Fibroblast of skin of abdomen (primary cell): ENCODE data around the gene DEFB129. TPM values are rescaled to one million over a fixed set of nuclear protein-coding genes. Genes with fewer than 3 reads are reported as not detected.
"Not testable (repeated sequence)": the region's sequence is repeated elsewhere in the genome, so short reads cannot be mapped to it uniquely, and the experiment has no call there.

Source experiments
- DNase-seq: peaks from one replicate; pipeline ENCODE4 v3.0.0-alpha.2; 2013
- polyA plus RNA-seq, 2 experiments: library from polyadenylated mRNA; unstranded; fragments of 120-200 nt; gene quantifications; one replicate each; pipeline ENCODE4 v1.2.1, GENCODE V29; 2013; ENCODE audit not compliant: insufficient read length in 2 of 2

DEFB129 gene, protein sequence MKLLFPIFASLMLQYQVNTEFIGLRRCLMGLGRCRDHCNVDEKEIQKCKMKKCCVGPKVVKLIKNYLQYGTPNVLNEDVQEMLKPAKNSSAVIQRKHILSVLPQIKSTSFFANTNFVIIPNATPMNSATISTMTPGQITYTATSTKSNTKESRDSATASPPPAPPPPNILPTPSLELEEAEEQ
- polyA plus RNA-seq (2013, experiment 1 of 2; ENCODE audit: insufficient read length), result not detected
- not detected for polyA plus RNA-seq (2013, experiment 2 of 2; ENCODE audit: insufficient read length)

DNA sequence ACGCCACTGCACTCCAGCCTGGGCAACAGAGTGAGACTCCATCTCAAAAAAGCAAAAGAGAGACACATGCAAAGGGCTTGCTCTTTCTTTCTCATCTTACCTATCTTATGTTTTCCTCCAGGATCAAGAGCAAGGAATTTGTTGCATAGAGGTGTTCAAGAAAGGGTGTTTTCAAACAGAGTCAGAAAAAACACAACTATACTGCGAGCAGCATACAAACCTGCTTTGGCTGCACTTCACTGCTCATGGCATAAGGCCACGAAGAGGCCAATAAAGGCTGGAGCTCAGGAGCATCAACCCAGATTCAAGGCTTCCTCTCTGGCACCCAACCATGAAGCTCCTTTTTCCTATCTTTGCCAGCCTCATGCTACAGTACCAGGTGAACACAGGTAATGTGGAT, at the start of gene DEFB129:
Gene DEFB129 (plus strand): TSS at position 301 of the 400 bp plus-strand sequence. CDS start 31 bp downstream, at position 332.
- no peak for DNase-seq

DNA sequence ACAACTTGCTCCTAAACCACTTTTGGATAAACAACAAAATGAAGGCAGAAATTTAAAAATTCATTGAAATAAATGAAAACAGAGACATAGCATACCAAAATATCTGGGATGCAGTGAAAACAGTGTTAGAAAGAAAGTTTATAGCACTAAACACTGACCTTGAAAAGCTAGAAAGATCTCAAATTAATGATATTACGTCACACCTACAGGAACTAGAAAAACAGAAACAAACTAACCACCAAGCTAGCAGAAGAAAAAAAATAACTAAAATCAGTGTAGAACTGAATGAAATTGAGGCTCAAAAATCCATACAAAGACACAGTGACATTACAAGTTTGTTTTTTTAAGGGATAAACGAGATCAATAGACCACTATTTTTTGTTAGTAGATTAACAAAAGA, 42.8 kb upstream of the DEFB129 start:
- no peak for DNase-seq

DNA sequence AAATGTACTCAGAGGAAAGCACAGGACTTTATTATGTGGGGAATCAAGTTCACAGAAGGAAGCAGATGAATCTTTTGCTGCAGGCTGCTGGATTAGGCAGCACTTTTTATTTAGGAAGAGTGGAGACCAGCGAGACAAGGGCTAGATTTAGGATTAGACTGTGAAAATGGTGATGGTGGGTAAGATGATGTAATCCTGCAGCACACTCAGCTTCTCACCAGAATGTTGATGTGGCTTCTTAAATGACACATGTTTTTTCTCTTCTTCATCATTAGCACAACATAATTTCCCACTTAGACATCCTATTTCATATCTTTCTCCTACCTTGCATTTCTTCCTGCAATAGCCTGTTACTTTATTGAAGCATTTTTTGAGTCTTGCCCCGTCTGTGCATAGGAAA, 39.3 kb upstream of the DEFB129 start:
- DNase-seq, result no peak

DNA sequence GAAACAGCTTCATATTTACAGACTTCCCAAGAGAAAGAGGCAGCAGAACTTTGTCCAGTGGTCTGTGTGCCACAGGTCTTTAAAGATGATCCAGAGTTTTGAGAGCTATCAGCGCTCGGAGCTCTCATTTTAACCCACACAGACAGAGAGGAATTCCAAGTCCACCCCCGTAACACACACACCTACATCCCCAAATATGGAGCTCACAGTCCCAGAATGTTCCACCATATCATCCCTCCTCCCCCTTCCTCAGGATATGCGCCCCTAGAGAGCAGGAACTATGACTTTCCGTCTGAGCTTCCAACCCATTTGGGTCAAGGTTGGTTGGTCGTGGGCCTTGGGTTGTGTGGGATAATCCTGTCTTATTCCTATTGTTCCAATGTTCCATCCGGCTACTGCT, 37.4 kb upstream of the DEFB129 start, which contains the start of gene DEFB128:
Gene DEFB128 (minus strand): TSS at position 101 of the 400 bp plus-strand sequence. CDS start 88 bp downstream, at position 13.
- DNase-seq, result no peak

DNA sequence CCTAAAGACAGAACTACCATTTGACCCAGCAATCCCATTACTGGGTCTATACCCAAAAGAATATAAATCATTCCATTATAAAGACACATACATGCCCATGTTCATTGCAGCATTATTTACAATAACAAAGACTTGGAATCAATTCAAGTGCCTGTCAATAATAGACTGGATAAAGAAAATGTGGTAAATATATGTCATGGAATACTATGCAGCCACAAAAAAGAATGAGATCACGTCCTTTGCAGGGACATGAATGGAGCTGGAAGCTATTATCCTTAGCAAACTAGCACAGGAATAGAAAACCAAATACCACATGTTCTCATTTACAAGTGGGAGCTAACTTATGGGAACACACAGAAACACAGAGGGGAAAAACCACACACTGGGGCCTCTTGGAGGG, 28.8 kb upstream of the DEFB129 start:
- DNase-seq, result no peak

DNA sequence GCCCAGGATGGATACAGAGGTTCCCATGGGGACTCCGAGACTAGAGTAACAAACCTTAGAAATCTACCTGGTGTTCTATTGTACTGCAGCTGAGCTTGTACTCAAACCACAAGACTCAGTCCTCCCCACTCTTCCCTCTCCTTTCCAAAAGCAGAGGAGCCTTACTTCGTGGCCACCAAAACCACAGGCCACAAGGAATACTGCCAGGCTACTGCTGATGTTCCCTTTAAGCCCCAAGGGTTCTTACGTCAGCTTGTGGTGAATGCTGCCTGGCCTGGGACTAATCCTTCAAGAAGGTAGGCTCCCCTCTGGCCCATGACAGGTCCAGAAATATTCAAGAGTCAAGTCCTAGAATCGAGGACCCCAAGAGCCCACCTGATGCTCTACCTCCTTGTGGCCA, 27.1 kb upstream of the DEFB129 start:
- DNase-seq, result no peak

DNA sequence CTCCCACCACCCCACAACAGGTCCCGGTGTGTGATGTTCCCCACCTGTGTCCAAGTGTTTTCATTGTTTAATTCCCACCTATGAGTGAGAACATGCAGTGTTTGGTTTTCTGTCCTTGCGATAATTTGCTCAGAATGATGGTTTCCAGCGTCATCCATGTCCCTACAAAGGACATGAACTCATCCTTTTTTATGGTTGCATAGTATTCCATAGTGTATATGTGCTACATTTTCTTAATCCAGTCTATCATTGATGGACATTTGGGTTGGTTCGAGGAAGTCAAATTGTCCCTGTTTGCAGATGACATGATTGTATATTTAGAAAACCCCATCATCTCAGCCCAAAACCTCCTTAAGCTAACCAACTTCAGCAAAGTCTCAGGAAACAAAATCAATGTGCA, 23.4 kb upstream of the DEFB129 start:
- not testable (repeated sequence) for DNase-seq

DNA sequence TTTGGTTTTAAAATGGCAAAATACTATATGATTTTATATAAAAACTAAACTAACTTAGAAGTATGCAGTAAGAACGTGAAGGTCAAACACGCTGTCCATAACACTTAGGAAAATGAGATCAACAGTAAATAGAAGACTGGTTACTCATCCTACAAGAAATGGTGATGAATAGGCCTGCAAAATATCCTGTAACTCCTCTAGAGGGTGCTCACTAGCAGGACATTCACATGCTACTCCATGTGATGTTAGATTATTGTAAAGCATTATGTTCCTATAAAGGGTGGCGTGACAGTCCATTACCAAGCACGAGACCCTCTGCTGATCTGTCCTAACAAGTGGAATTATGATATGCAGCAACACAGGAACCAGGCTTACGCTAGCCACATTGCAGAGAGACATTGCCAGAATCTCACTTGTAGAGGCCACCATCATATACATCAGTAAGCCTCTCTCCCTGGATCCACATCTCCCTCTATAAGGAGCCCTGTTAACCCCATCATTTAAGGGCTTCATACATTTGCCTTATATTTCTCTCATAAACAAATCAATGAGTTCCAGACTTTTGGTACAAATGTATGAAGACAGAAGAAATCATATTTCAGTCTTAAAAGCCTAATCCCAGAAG, 18.0 kb upstream of the DEFB129 start:
- peak; percentile 64 for DNase-seq

DNA sequence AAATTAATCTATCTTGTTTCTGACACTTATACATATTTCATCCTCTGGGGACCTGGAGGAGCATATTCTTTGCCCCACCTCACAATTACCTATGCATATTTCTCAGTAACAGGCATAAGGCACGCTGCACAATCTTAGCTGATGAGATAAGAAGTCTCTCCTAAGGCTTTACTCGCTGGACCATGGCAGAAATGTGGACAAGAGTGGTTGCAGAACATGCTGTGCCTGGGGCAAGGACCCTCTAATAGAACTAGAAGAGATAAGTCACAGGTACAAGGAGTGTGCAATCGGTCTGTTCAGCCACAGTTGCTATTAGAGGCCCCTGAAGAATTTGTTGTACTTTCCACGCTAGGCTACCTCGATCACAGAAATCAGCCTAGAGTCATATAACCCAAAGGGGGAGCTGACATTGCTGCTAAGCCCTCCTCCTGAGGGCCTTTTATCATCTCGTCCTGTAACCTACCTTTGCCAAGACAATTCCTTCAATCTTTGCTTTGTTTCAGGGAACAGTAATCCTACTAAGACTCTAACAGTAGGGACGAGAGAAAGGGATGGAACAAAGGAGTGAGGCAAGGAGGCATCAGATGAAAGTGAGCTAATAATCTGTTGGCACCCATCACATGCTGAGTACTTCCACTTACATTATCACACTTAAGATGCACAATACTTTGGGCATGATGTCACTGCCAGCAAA, 16.1 kb upstream of the DEFB129 start:
- DNase-seq, result no peak

DNA sequence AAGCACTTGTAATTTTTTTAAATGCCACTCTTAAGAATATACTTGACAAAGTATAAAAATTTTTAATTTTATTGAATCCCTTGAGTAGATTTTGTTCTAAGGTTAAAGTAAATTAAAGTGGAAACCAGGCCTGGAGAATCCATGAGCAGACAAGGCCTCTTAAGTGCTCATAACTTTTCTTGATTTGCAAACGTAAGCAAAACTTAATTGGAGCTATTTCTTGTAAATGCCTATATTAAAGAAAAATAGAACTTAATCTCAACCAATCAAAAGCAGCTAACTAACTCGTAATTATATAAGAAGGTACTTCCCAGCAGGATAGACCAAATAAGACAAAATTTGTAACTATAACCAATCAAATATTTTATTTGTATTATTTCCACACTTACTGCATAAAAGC, 12.7 kb upstream of the DEFB129 start:
- DNase-seq, result no peak

DNA sequence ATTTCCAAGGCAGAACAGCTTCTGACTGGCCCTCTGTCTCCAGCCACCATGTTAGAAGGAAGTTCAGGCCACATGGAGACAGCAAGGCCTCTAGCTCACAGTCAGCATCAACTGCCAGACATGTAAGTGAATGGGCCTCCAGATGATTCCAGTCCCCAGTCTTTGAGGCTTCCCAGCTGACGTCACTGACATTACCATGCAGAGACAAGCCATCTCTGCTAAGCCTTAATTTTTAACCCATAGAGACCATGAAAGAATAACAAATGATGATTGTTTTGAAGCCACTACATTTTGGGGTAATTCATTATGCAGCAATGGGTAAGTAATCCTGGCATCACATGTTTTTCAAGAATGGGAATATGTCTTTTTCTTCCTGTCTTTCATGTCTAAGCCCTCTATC, 11.3 kb upstream of the DEFB129 start:
- DNase-seq, result no peak

DNA sequence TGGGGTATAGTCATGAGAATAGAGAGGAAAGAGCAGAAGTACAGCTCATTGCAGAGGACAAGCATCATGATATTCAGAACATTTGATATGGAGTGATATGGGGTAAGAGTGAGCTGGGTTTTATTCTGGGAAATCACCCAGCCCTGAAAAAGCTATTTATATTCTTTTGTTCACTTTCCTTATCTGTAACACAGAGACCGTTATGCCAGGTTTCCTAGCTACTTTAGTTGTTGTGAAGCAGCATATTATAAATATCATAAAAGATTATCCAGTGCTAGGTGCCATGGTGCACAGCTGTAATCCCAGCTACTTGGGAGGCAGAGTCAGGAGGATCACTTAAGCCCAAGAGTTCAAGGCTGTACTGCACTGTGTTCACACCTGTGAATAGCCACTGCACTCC, 9.8 kb upstream of the DEFB129 start:
- no peak for DNase-seq

DNA sequence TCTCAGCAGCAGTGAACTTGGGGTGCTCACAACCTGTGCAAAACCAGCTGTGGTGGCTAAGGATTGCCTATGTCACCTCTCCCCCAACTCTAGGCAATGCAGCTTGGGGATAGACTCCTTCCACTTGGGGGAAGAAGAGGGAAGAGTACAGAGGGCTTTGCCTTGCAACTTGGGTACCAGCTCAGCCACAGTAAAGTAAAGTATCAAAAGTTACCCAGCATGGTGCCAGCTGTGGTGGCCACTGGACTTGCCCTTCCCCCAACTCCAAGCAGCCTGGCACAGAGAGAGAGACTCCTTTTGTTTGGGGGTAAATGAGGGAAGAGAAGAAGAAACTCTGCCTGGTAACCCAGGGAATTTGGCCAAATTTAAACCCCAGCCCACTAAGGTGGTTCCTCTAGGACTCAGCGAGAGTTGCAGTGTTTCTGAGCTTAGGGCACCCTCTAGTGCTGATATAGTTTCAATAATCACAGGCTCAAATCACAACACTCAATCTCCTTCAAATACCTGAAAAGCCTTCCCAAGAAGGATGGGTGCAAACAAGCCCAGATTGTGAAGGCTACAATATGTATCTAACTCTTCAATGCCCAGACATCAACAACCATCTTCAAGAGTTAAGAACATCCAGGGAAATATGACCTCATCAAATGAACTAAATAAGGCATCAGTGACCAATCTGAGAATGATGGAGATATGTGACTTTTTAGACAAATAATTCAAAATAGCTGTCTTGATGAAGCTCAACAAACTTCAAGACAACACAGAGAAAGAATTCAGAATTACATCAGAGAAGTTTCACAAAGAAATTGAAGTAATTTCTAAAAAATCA, 7.6 kb upstream of the DEFB129 start:
- DNase-seq, result no peak

DNA sequence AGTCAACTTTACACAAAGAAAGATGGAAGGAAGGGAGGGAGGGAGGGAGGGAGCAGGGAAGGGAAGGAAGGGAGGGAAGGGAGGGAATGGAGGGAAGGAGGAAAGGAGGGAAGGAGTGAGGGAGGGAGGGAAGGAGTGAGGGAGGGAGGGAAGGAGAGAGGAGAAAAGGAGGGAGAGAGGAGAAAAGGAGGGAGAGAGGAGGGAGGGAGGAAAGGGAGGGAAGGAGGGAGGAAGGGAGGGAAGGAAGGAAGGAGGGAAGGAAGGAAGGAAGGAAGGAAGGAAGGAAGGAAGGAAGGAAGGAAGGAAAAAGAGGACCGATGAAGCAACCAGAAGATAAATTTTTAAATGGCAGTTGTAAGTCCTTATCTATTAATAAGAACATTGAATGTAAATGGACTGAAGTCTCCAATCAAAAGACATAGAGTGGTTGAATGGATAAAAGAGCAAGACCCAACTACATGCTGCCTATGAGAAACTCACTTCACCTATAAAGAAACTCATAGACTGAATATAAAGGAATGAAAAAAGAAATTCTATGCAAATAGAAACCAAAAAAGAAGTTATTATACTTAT, 5.7 kb upstream of the DEFB129 start:
- no peak for DNase-seq

DNA sequence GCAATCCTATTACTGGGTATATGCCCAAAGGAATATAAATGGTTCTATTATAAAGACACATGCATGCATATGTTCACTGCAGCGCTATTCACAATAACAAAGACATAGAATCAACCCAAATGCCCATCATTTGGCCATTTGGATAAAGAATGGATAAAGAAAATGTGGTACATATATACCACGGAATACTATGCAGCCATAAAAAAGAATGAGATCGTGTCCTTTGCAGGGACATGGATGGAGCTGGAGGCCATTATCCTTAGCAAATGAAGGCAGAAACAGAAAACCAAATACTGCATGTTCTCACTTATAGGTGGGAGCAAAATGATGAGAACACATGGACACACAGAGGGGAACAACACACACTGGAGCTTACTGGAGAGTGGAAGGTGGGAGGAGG, 1.2 kb upstream of the DEFB129 start:
- DNase-seq, result not testable (repeated sequence)

DNA sequence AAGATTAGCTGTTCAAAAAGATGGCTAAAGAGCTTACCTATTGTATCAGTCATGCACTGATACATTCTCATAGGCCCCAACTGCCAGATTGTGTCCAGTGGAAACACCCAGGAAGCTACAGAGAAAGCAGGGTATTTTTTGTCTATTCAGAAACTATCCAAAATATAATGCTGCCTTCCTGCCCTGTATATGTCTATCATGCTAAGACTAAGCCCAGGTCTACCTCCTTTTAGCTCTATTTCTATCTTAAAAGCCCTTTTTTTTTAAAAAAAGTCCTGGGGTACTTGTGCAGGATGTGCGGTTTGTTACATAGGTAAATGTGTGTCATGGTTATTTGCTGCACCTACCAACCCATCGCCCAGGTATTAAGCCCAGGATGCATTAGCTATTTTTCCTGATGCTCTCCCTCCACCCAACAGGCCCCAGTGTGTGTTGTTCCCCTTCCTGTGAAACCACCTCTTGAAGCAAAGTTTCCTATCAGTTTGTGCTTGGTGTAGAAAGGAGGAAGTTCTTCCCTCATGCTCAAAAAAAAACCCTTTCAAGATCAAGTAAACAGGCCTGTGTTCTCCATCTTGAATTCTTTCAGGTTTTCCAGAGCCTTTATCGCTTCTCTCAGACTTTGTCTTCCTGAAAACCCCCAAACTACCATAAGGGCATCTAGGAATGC, 514 bp downstream of the DEFB129 start:
- no peak for DNase-seq

DNA sequence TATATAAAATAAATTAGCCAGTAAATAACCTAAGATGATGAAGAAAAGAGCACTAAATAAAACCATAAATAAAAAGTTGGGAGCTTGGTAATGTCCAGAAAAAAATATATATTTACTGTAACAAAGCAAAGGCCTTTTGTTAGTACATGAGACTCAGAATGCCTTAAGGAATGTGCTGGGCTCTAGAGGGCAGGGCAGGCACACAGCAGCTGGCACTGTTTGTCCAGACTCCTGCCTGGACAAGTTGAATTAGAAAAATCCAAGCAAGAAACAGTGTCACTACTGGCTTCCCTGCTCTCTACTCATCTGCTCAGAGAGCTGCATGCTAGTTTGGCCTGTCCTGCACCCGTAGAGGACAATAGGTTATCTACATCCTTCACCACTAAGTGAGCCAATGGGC, 8.8 kb downstream of the DEFB129 start:
- no peak for DNase-seq

DNA sequence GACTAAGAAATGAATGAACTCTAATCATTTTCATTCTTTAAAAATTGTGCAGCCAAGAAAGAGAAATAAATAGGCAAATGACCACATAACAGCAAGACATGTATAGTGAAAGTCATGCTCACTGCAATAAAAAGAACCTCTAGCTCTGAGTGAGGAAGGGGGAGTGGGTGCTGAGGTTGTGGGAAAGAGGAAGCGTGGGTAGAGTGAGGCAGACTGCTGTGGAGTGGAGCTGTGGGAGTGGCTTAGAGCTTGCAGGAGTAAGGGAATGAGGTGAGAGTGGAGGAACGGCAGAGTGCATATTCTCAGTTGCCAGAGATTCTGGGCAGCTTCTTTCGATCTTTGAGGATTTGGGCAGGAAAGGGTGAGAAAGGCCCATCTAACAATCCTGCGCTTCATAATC, 10.4 kb downstream of the DEFB129 start:
- no peak for DNase-seq

DNA sequence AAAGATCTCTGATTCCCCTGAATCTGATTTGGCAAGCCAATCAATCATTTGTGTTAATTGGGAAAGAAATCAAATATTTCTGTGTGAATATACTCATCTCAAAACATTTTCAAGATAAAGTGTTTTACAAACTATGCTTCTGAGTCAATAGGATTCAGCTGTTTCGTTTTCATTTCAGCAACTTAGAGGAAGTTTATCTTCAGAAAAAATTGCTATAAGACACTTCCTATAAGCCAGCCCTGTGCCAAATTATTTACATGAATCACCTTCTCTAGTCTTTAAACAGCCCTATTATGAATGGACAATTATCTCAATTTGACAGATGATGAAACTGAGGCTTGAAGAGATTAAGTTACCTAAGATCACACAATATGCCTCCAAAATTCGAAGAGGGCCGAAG, 10.9 kb downstream of the DEFB129 start:
- no peak for DNase-seq

DNA sequence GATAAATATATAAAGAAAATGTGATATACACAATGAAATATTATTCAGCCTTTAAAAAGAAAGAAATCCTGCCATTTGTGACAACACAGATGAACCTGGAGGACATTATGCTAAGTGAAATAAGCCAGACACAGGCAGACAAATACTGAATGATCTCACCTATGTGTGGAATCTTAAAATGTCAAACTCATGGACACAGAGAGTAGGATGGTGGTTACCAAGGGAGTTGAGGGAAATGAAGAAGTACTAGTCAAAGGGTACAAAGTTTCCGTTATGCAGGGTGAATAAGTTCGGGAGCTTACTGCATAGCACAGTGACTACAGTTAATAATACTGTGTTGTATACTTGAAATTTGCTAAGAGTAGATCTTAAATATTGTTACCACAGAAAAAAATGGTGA, 15.8 kb downstream of the DEFB129 start:
- no peak for DNase-seq

DNA sequence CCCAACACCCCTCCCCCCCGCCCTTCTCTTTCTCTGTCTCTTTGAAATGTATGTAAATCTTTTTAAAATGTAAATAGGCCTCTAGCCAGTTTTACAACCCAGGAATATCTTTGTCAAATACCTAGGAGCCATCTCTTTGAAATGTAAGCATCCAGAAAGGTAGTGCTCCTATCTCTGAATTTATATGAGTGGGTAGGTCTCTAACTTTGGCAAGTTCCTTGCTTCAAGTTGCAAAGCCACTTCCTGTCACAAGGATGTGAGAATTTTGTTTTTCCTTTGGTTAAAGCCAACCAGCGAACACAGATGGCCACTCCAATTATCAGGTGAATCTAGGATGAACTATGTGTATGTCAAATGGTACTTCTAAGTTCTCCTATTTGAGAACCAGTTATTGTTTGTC, 24.3 kb downstream of the DEFB129 start:
- DNase-seq, result no peak

DNA sequence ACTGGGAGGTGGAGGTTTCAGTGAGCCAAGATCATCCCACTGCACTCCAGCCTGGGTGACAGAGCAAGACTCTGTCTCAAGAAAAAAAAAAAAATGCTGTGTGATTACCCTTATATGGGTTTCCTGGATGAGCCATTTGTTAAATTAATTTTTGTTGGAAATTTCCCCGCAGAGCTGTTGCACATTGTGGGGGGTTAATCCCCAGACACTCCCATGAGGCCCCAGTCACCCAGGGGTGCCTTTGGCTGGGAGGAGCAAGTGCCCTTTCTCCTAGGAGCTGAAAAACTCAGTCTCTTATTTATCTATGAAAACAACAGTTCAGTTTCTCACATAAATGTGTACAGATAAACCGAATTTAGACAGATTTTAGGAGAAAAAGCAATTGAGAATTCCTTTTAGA, 25.7 kb downstream of the DEFB129 start:
- DNase-seq, result no peak
